A673 (cell line): ENCODE measurements around the gene HYDIN. TPM values are rescaled to one million over a fixed set of nuclear protein-coding genes. Genes with fewer than 3 reads are reported as not detected.

Source experiments
- BruUV-seq: library from RNA; stranded (reverse); fragments of 400-500 nt; replicated peaks from 2 replicates; lab custom pipeline; 2021; lab: Mats Ljungman, UMichigan
- CTCF ChIA-PET: fragments of 300-600 bp; sonication (Branson Sonifier 250); formaldehyde crosslinking; loops from one replicate; lab custom pipeline; 2022; ENCODE audit warnings: antibody characterized with exemption; lab: Charles Lee
- POLR2A ChIA-PET: fragments of 300-600 bp; sonication (Branson Sonifier 250); formaldehyde crosslinking; loops from one replicate; lab custom pipeline; 2022; ENCODE audit warnings: antibody characterized with exemption; ENCODE audit not compliant: low non-redundant PET; lab: Charles Lee
- DNase-seq: peaks from one replicate; pipeline ENCODE4 v3.0.0-alpha.2; 2015; ENCODE audit warnings: low spot score
- H3K27ac ChIP-seq: fragments of 200-600 bp; sonication (generic); 2 replicates; pipeline ENCODE4 v1.5.1; 2016; ENCODE audit warnings: mixed run types, low read depth, mild to moderate bottlenecking, mixed read lengths, antibody characterized with exemption, low read length; ENCODE audit not compliant: poor library complexity, severe bottlenecking
- H3K27me3 ChIP-seq: fragments of 200-600 bp; sonication (generic); replicated peaks from 2 replicates; pipeline ENCODE4 v1.6.1; 2017; ENCODE audit warnings: mixed run types, low read depth, mild to moderate bottlenecking, mixed read lengths, antibody characterized with exemption, low read length; ENCODE audit not compliant: insufficient read depth, poor library complexity
- H3K36me3 ChIP-seq: fragments of 200-600 bp; sonication (generic); 2 replicates; pipeline ENCODE4 v1.6.1; 2016; ENCODE audit warnings: mixed run types, mild to moderate bottlenecking, mixed read lengths, antibody characterized with exemption, low read length; ENCODE audit not compliant: insufficient read depth, poor library complexity, severe bottlenecking
- H3K4me1 ChIP-seq: fragments of 200-600 bp; sonication (generic); 2 replicates; pipeline ENCODE4 v1.6.1; 2017; ENCODE audit warnings: mixed run types, mild to moderate bottlenecking, mixed read lengths, antibody characterized with exemption, low read length; ENCODE audit not compliant: insufficient read depth, poor library complexity, severe bottlenecking
- H3K4me3 ChIP-seq: fragments of 200-600 bp; sonication (generic); 2 replicates; pipeline ENCODE4 v1.5.1; 2016; ENCODE audit warnings: low read depth, mixed run types, mild to moderate bottlenecking, mixed read lengths, low read length; ENCODE audit not compliant: poor library complexity, severe bottlenecking
- H3K9me3 ChIP-seq: fragments of 200-600 bp; sonication (generic); 2 replicates; pipeline ENCODE4 v1.6.1; 2016; ENCODE audit warnings: mixed run types, low read depth, mild to moderate bottlenecking, mixed read lengths, antibody characterized with exemption, low read length; ENCODE audit not compliant: poor library complexity, severe bottlenecking
- CTCF ChIP-seq: fragments of 300-800, 200-600 bp; sonication (generic); conservative IDR thresholded peaks from 2 replicates; pipeline ENCODE4 v1.5.1; 2017; ENCODE audit warnings: low read depth, mild to moderate bottlenecking, antibody characterized with exemption, low read length, moderate library complexity, mixed read lengths
- EZH2 ChIP-seq: fragments of 200-600 bp; sonication (generic); IDR thresholded peaks from 2 replicates; pipeline ENCODE4 v1.6.1; 2017; ENCODE audit warnings: borderline replicate concordance, low read depth, mild to moderate bottlenecking, mixed read lengths, antibody characterized with exemption, low read length; ENCODE audit not compliant: poor library complexity, severe bottlenecking
- intact Hi-C: fragments of 100-400 bp; cut with micrococcal nuclease; formaldehyde crosslinking; loops from one replicate; pipeline ENCODE4 v1.10.0; 2022; ENCODE audit not compliant: unreplicated experiment
- total RNA-seq: library from RNA; stranded (reverse); gene quantifications from 2 replicates; pipeline ENCODE4 v1.2.3, GENCODE V29; 2021

The HYDIN gene
- total RNA-seq, 1 experiment from 2014 or later, result not detected

GRCh38 chr16:70803319-70803718 is 427.2 kb downstream of the HYDIN start:
- ChIA-PET POLR2A (no interaction called here), CTCF (no interaction called here)
- intact Hi-C loops, result no loop called here
- Histone ChIP-seq H3K36me3 (no peaks in the 10 kb centered on the region), H3K9me3 (no peaks in the 10 kb centered on the region), H3K4me3 (no peak overlapping the region), H3K4me1 (peaks cover 8% of the 10 kb centered on the region), H3K27ac (no peak overlapping the region), H3K27me3 (peaks cover 12% of the 10 kb centered on the region)
- TF ChIP-seq EZH2, result no peak
- TF ChIP-seq CTCF, result no peak
- no peak for DNase-seq
- no TSS peak for BruUV-seq

- Histone ChIP-seq H3K27me3 (peaks cover 7% of the 10 kb centered on the region), H3K4me3 (peak overlapping the region; percentile 81), H3K4me1 (peaks cover 8% of the 10 kb centered on the region), H3K9me3 (no peaks in the 10 kb centered on the region), H3K36me3 (no peaks in the 10 kb centered on the region), H3K27ac (no peak overlapping the region)
- BruUV-seq, result no TSS peak
- ChIA-PET POLR2A (interaction anchor here (0.6 kb wide), 1 partner anchor 58 kb away, joined by 3 read pairs; no protein-coding TSS in a partner anchor), CTCF (no interaction called here)
- TF ChIP-seq CTCF, result no peak
- no peak for TF ChIP-seq EZH2
- DNase-seq, result no peak
- intact Hi-C loops, result no loop called here
These were observed 428.9 kb downstream of the HYDIN start for GRCh38 chr16:70801611-70802010.

DNA sequence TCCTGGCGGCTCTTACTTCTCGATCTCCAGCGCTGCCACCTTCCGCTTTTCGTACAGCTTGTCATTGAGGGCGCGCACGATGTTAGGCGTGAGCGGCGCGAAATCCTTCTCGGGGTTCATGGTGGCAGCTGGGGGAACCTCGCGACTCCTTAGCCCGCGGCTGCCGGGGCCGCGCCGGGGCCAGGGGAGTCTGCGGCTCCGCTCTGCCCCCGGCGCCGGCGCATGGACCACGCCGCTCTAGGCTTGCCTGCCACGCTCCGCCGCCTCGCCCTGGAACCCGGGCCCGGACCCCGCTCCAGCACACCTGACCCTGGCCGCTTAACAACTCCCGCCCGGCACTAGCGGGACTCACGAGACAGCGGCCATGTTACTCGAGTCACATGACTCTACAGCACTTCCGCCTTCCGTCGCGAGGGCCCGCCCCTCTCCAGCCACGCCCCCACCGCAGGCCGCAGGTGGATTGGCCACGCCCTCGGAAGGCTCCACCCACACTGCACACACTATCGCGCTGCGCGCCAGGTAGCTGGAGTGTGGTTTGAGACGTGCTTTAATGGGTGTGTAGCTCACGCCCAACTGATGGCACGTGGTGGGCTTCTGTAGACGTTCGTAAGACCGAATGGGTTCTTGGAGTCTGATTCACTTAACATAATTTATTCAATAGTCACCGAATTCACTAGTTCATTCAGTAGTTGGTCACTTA is 429.6 kb downstream of the HYDIN start, which contains the start of gene VAC14:
Gene VAC14 (minus strand): TSS at position 378 of the 700 bp plus-strand sequence. CDS start 258 bp downstream, at position 120.
- peak; percentile 92 for DNase-seq
- CTCF ChIA-PET, result no interaction called here
- H3K27ac ChIP-seq, result peak within 1 kb of the TSS; percentile 67
- H3K27me3 ChIP-seq, result peaks cover 7% of the 10 kb centered on the region
- BruUV-seq, result no TSS peak
- H3K4me3 ChIP-seq, result peak within 1 kb of the TSS; percentile 81
- TF ChIP-seq EZH2 (no peak), CTCF (no peak)
- H3K4me1 ChIP-seq, result peaks cover 8% of the 10 kb centered on the region
- intact Hi-C loops, result no loop called here
- POLR2A ChIA-PET, result interaction anchor here (0.6 kb wide), 1 partner anchor 58 kb away, joined by 3 read pairs; no protein-coding TSS in a partner anchor
- H3K9me3 ChIP-seq, result no peaks in the 10 kb centered on the region
- no peaks in the 10 kb centered on the region for H3K36me3 ChIP-seq
